Measurements from ENCODE around the gene LOC128125822.

DNA sequence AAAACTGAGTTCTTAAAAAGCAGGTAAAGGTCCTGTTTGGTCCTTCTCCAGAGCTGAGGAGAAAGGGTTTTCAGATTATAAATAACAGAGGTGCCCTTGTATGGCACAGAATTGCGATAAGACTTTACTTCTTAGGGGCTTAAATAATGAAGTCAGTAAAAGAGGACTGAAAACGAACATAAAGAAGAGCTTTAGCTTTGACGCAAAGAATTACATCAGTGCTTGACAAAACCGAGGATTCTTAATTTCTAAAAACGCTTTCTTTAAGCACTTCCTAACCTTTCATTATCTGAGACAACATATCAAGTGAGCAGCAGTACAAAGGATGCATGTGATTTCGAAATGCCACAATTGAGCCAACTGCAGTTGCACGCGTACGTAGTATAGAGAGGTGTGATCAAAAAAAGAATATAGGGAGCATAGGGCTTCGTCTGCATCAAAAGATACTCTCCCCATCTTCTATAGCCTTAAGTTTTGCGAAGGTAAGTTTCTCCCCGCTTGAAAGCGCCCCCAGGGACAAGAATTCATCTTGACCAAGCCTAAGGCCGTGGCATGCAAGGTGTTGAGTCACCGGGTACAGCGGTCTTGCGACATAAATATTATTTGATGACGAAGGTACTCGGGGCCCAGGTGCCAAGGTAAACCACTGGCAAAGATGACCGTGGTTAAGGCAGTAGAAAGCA is 778 bp upstream of the LOC128125822 start:
- TF ChIP-seq CTCF (IDR thresholded peaks at IDR 0.05; ENCODE audit: poor library complexity) (no peak), EZH2 (IDR thresholded peaks at IDR 0.05; ENCODE audit: borderline replicate concordance) (no peak)
